PFSK-1 (cell line): ENCODE measurements around the gene HPGDS.

ENCODE experiments used
- FOXP2 ChIP-seq: optimal IDR thresholded peaks from 2 replicates; pipeline ENCODE3; 2011; ENCODE audit warnings: borderline replicate concordance, control low read depth, inconsistent platforms; ENCODE audit not compliant: insufficient read depth; ENCODE audit errors: extremely low read length, extremely low read depth
- POLR2AphosphoS5 ChIP-seq: IDR thresholded peaks from 2 replicates; pipeline ENCODE4 v1.6.1; 2012; ENCODE audit warnings: low read depth, mild to moderate bottlenecking, control low read depth, low read length, moderate library complexity
- SIN3A ChIP-seq: IDR thresholded peaks from 2 replicates; pipeline ENCODE4 v1.6.1; 2012; ENCODE audit warnings: mild to moderate bottlenecking, low read length, moderate library complexity, borderline replicate concordance; ENCODE audit not compliant: insufficient read depth
- TAF1 ChIP-seq: IDR thresholded peaks from 2 replicates; pipeline ENCODE4 v1.6.1; 2012; ENCODE audit warnings: low read length, control low read depth, borderline replicate concordance; ENCODE audit not compliant: insufficient read depth
- TF ChIP-seq, protein P1 (sequence below), 2 experiments: IDR thresholded peaks; 2 replicates each; pipeline versions ENCODE4 v1.6.1 to v1.8.0; 2011 to 2012; ENCODE audit warnings: low read depth in 2 of 2, low read length in 2 of 2, control low read depth in 1 of 2, inconsistent platforms in 1 of 2, mild to moderate bottlenecking in 1 of 2, moderate library complexity in 1 of 2; ENCODE audit not compliant: insufficient read depth in 1 of 2

Gene HPGDS

DNA sequence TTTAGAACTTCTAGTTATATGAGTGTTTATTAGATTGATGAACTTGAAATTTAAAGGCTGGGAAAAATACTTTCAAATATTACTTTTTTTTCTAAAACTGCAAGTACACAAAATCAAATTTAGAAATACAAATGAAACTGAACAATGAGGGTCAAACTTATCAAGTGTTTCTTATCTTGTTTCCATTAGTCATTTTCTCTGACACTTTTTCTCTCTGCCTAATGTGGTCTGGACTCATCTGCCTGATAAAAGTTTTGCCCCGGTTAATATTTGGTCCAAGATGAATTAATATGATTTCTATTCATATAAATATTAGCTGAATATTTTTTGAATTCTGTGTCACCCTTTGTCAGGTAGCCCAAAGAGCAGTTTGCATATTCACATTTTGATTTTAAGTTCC, 8.7 kb upstream of the HPGDS start:
- TF ChIP-seq TAF1, result no peak
- TF ChIP-seq SIN3A, result no peak
- no peak for TF ChIP-seq FOXP2
- no peak for TF ChIP-seq POLR2AphosphoS5
- TF ChIP-seq, protein P1, sequence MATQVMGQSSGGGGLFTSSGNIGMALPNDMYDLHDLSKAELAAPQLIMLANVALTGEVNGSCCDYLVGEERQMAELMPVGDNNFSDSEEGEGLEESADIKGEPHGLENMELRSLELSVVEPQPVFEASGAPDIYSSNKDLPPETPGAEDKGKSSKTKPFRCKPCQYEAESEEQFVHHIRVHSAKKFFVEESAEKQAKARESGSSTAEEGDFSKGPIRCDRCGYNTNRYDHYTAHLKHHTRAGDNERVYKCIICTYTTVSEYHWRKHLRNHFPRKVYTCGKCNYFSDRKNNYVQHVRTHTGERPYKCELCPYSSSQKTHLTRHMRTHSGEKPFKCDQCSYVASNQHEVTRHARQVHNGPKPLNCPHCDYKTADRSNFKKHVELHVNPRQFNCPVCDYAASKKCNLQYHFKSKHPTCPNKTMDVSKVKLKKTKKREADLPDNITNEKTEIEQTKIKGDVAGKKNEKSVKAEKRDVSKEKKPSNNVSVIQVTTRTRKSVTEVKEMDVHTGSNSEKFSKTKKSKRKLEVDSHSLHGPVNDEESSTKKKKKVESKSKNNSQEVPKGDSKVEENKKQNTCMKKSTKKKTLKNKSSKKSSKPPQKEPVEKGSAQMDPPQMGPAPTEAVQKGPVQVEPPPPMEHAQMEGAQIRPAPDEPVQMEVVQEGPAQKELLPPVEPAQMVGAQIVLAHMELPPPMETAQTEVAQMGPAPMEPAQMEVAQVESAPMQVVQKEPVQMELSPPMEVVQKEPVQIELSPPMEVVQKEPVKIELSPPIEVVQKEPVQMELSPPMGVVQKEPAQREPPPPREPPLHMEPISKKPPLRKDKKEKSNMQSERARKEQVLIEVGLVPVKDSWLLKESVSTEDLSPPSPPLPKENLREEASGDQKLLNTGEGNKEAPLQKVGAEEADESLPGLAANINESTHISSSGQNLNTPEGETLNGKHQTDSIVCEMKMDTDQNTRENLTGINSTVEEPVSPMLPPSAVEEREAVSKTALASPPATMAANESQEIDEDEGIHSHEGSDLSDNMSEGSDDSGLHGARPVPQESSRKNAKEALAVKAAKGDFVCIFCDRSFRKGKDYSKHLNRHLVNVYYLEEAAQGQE (IDR thresholded peaks at IDR 0.05; ENCODE audit: insufficient read depth in 1 of 2, low read depth in 2 of 2, low read length in 2 of 2), result no peak

DNA sequence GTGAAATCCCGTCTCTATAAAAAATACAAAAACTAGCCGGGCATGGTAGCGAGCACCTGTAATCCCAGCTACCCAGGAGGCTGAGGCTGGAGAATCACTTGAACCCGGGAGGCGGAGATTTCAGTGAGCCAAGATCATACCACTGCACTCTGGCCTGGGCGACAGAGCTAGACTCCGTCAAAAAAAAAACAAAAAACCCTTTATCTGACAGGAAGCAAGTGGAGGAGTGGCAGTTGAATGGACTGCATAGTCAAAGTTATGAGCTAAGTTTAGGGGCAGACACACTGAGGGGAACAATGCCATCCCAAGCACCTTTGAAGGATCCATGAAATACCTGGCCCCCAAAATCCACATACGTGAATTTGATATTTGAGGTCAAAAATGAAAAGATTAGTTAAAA, 7.5 kb upstream of the HPGDS start:
- TF ChIP-seq POLR2AphosphoS5, result no peak
- TF ChIP-seq TAF1, result no peak
- no peak for TF ChIP-seq FOXP2
- TF ChIP-seq, protein P1 (IDR thresholded peaks at IDR 0.05; ENCODE audit: insufficient read depth in 1 of 2, low read depth in 2 of 2, low read length in 2 of 2), result no peak
- TF ChIP-seq SIN3A, result no peak

DNA sequence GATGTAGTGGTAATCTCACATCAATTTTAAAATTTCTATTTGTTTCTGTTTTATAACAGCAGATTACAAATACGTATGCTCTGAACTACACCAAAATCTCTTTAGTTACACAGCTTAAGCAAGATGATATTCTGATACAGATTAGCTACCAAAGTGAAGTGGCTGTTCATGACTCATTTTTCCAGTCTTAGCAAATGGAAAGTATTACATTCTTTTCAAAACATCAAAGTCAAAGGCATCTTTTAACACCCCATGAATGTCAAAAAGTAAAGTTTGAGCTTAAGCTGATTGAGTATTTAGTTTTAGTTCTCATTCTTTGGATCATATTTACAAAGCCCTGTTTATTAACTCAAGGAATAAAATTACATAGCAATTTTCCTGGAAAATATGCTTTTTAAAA, 6.6 kb upstream of the HPGDS start:
- TF ChIP-seq POLR2AphosphoS5 (no peak), SIN3A (no peak), TAF1 (no peak)
- TF ChIP-seq, protein P1 (IDR thresholded peaks at IDR 0.05; ENCODE audit: insufficient read depth in 1 of 2, low read depth in 2 of 2, low read length in 2 of 2), result no peak

DNA sequence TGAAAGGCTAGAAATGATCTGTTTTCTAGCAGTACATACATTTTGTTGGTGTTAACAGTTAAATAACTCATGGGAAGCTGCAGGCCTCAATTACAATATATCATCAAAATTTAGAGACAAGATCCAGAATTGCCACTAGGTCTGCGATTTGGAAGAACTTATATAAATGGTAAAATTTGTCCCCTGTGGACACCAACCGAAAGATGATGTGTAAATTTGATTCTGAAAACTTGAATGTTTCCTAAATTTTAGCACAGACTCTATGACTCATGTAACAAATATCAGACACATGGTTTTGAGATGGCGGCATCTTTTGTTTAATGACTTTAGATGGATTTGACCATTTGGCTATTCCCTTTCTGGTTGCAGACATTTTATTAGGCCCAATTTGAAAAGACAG, 6.0 kb upstream of the HPGDS start:
- no peak for TF ChIP-seq FOXP2
- TF ChIP-seq, protein P1 (IDR thresholded peaks at IDR 0.05; ENCODE audit: insufficient read depth in 1 of 2, low read depth in 2 of 2, low read length in 2 of 2), result no peak
- TF ChIP-seq SIN3A, result no peak
- no peak for TF ChIP-seq TAF1
- TF ChIP-seq POLR2AphosphoS5, result no peak

DNA sequence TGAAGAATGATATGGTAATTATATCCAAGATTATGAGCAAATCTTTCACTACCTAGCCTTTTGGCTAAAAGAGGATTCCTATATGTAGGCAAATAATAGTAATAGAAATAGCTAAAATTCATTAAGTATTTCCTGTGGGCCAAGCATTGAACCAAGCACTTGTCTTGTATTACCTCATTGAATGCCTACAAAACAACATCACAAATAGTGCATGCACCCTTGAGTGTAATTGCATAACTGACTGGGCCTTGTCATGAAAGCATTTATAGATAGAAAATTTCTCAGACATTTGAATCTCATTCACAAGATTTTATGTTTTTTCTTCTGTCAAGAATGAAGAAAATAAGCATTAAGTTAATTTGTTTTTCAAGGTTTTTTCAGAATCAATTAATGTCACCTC, 3.9 kb upstream of the HPGDS start:
- TF ChIP-seq POLR2AphosphoS5 (no peak), TAF1 (no peak)
